PC-9 (cell line): ENCODE data around the gene NDUFS7.

Source experiments
- EZH2 ChIP-seq: fragments of 200-600 bp; sonication (generic); IDR thresholded peaks from 2 replicates; pipeline ENCODE4 v1.8.0; 2017; ENCODE audit warnings: antibody characterized with exemption, low read depth
- TF ChIP-seq, protein P1 (sequence below): fragments of 200-600 bp; sonication (generic); conservative IDR thresholded peaks from 2 replicates; pipeline ENCODE4 v1.6.1; 2017; ENCODE audit warnings: mixed run types, antibody characterized with exemption, mild to moderate bottlenecking, moderate library complexity

DNA sequence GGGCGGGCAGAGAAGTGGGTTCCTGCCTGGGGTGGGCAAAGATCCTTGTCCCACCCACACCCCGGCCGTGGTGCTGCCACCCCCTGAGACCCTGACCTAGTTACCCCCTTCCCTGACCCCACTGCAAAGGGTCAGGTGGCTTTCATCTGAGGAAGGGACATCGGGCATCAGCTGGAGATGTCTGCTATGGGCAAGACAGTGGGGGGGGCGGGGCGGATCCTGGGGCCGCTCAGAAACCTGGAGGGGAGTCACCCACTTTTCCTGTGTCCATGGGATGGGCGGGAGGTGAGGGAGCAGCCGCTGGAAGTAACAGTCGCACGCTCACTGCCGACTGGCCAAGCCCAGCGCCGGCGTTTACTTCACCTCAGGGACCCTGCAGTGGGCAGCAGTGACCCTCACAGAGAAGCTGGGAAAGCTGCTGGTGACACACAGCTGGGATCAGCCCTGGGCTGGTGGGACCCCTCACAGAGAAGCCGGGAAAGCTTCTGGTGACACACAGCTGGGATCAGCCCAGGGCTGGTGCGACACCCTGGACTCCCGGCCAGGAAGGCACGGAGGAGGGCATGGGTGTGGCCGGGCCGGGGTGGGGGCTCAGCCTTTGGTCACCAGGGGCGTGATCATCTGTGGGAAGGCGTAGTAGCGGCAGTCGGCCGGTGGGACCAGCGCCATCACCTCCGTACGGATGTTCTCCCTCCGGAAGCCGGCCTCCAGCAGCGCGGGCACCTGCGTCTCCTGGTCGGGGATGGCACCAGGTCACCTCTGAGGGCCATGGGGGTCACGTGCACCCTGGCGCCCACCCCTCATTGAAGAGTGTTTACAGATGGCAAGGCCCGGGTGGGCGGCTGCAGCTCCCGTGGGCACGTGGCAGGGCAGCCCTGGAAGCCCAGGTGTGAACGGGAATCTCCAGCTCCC is 13.3 kb downstream of the NDUFS7 start:
- TF ChIP-seq, protein P1, sequence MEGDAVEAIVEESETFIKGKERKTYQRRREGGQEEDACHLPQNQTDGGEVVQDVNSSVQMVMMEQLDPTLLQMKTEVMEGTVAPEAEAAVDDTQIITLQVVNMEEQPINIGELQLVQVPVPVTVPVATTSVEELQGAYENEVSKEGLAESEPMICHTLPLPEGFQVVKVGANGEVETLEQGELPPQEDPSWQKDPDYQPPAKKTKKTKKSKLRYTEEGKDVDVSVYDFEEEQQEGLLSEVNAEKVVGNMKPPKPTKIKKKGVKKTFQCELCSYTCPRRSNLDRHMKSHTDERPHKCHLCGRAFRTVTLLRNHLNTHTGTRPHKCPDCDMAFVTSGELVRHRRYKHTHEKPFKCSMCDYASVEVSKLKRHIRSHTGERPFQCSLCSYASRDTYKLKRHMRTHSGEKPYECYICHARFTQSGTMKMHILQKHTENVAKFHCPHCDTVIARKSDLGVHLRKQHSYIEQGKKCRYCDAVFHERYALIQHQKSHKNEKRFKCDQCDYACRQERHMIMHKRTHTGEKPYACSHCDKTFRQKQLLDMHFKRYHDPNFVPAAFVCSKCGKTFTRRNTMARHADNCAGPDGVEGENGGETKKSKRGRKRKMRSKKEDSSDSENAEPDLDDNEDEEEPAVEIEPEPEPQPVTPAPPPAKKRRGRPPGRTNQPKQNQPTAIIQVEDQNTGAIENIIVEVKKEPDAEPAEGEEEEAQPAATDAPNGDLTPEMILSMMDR = no peak
- no peak for TF ChIP-seq EZH2
